ENCODE measurements around the gene GPR160. TPM values are rescaled to one million over a fixed set of nuclear protein-coding genes. Genes with fewer than 3 reads are reported as not detected.
A peak's percentile ranks its signal among the peaks of the same experiment; 100 is the strongest.

GPR160 gene
- total and polyA plus RNA-seq, 10 donors: 17.1 to 52.2 (median 25.2) TPM

DNA sequence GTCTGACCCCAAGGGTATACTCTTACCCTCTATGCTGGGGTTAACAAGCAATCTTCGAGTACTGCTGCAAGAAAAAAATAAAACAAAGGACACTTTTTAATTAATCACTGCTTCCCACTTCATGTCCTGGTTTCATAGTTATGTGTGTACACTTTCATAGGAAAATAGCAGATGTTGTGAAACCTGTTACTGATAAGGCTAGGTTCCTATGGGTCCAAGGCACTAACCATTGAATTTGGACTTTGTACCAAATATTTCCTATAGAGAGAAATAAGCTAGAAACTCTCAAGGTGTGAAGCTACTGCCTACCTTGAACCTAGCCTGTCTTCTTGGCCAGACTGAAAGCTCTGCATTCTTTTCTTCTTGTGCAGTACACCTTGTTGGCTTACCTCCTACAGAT, 14.6 kb upstream of the GPR160 start:
- Histone ChIP-seq H3K27me3 (replicated peaks in 1 of 7) (no peaks in the 10 kb centered on the region), H3K9me3 (no peaks in the 10 kb centered on the region), H3K4me3 (no peak overlapping the region), H3K36me3 (no peaks in the 10 kb centered on the region), H3K27ac (no peak overlapping the region), H3K4me1 (peaks cover 0 to 22% (median 0%) of the 10 kb centered on the region in 6 donors)
- WGBS, 5 donors: 77 to 98% (median 89%) methylated on average over 1 of the region's 1 CpG
- intact Hi-C loops (cut with DNase I; ENCODE audit: low total_unique reads): no loop called here
- no peak for DNase-seq
- TF ChIP-seq POLR2A (IDR thresholded peaks at IDR 0.05): no peak
- TF ChIP-seq, protein P1, sequence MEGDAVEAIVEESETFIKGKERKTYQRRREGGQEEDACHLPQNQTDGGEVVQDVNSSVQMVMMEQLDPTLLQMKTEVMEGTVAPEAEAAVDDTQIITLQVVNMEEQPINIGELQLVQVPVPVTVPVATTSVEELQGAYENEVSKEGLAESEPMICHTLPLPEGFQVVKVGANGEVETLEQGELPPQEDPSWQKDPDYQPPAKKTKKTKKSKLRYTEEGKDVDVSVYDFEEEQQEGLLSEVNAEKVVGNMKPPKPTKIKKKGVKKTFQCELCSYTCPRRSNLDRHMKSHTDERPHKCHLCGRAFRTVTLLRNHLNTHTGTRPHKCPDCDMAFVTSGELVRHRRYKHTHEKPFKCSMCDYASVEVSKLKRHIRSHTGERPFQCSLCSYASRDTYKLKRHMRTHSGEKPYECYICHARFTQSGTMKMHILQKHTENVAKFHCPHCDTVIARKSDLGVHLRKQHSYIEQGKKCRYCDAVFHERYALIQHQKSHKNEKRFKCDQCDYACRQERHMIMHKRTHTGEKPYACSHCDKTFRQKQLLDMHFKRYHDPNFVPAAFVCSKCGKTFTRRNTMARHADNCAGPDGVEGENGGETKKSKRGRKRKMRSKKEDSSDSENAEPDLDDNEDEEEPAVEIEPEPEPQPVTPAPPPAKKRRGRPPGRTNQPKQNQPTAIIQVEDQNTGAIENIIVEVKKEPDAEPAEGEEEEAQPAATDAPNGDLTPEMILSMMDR (IDR thresholded peaks at IDR 0.05 in 8 of 11, conservative IDR thresholded peaks at IDR 0.05 in 3 of 11): no peak
- TF ChIP-seq POLR2AphosphoS5 (IDR thresholded peaks at IDR 0.05): no peak

DNA sequence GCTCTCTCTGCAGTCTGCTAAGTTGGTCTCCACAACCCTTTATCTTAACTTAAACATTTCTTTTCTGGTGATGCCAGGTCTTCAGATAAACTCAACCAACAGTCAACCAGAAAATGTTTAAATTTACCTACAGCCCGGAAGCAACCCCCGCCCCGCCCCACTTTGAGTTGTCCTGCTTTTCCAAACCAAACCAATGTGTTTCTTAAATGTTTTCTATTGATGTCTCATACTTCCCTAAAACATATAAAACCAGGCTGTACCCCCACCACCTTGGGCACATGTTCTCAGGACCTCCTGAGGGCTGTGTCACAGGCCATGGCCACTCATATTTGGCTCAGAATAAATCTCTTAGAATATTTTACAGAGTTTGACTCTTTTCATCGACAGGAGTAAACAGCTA, 13.2 kb upstream of the GPR160 start:
- no peaks in the 10 kb centered on the region for H3K27me3 ChIP-seq (replicated peaks in 1 of 7)
- H3K4me1 ChIP-seq: peaks cover 0 to 22% (median 0%) of the 10 kb centered on the region in 6 donors
- 65 to 88% (median 80%) methylated on average over 4 of the region's 4 CpGs for WGBS, 5 donors
- no peaks in the 10 kb centered on the region for H3K36me3 ChIP-seq
- peak overlapping the region in 1 of 8 donors; percentile 27 for H3K4me3 ChIP-seq
- no peak for DNase-seq
- H3K27ac ChIP-seq: peak overlapping the region in 7 of 8 donors; percentile 51 to 86 (median 79)
- no peaks in the 10 kb centered on the region for H3K9me3 ChIP-seq
- no peak for TF ChIP-seq POLR2AphosphoS5 (IDR thresholded peaks at IDR 0.05)
- TF ChIP-seq, protein P1 (IDR thresholded peaks at IDR 0.05 in 8 of 11, conservative IDR thresholded peaks at IDR 0.05 in 3 of 11): no peak
- TF ChIP-seq POLR2A (IDR thresholded peaks at IDR 0.05): no peak
- intact Hi-C loops (cut with DNase I; ENCODE audit: low total_unique reads): no loop called here

DNA sequence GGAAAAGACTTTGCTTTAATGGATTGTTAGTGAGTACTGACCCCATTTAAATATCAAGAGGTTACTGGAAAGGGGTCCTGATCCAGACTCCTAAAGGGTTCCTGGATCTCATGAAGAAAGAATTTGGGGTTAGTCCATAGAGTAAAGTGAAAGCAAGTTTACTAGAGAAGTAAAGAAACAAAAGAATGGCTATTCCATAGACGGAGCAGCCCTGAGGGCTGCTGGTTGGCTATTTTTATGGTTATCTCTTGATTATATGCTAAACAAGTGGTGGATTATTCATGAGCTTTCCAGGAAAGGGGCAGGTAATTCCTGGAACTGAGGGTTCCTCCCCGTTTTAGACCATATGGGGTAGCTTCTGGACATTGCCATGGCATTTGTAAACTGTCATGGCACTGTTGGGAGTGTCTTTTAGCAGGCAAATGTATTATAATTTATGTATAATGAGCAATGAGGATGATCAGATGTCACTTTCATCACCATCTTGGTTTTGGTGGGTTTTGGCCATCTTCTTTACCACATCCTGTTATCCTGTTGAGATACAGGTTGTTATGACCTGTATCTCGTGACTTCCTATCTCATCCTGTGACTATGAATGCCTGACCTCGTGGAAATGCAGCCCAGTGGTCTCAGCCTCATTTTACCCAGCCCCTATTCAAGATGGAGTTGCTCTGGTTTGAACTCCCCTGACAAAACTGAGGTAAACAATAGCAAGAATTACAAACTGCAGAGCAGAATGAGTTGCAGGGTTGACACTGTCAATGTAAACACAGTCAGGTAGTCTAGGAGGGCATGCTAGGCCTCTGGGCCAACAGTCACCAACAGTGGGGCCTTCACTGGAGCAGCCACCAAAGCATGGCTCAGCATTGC, 10.3 kb upstream of the GPR160 start:
- WGBS, 5 donors: 58 to 69% (median 62%) methylated on average over 4 of the region's 4 CpGs
- Histone ChIP-seq H3K36me3 (no peaks in the 10 kb centered on the region), H3K9me3 (no peaks in the 10 kb centered on the region), H3K4me3 (no peak overlapping the region), H3K27me3 (replicated peaks in 1 of 7) (no peaks in the 10 kb centered on the region), H3K4me1 (peaks cover 0 to 18% (median 0%) of the 10 kb centered on the region in 6 donors), H3K27ac (peak overlapping the region in 2 of 8 donors; percentile 83 to 86)
- intact Hi-C loops (cut with DNase I; ENCODE audit: low total_unique reads): no loop called here
- TF ChIP-seq POLR2AphosphoS5 (IDR thresholded peaks at IDR 0.05) (no peak), POLR2A (IDR thresholded peaks at IDR 0.05) (no peak)
- TF ChIP-seq, protein P1 (IDR thresholded peaks at IDR 0.05 in 8 of 11, conservative IDR thresholded peaks at IDR 0.05 in 3 of 11): no peak
- no peak for DNase-seq

DNA sequence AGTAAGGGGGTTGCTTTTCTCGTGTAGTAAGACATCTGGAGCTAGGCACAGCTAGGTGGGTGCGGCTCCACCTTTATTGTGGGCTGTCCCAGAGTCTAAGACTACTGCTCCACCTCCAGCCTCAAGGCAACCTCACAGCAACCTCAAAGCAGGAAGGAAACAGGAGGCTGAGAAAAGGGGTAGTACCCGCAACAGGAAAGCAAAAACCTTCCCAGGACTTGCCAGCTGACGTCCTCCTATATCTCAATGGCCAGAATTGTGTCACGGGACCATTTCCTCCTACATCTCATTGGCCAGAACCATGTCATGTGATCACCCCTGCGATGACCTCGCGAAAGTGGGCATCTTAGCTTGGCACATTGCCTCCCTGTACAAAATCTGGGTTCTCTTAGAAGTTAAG, 4.3 kb upstream of the GPR160 start:
- intact Hi-C loops (cut with DNase I; ENCODE audit: low total_unique reads): no loop called here
- TF ChIP-seq POLR2A (IDR thresholded peaks at IDR 0.05) (no peak), POLR2AphosphoS5 (IDR thresholded peaks at IDR 0.05) (peak in 1 of 3 donors; percentile 32)
- peak overlapping the region in 6 of 8 donors; percentile 3 to 72 (median 58) for H3K27ac ChIP-seq

More for the DNA sequence above, 4.3 kb upstream of the GPR160 start:
- peaks cover 0 to 13% (median 0%) of the 10 kb centered on the region in 7 donors for H3K27me3 ChIP-seq (replicated peaks in 1 of 7)
- peak overlapping the region in 1 of 8 donors; percentile 33 for H3K4me3 ChIP-seq
- H3K4me1 ChIP-seq: peaks cover 4 to 33% (median 11%) of the 10 kb centered on the region in 6 donors
- no peaks in the 10 kb centered on the region for H3K36me3 ChIP-seq
- DNase-seq: no peak
- H3K9me3 ChIP-seq: no peaks in the 10 kb centered on the region
- WGBS, 5 donors: 32 to 60% (median 38%) methylated on average over 7 to 8 of the region's 8 CpGs

Data from spleen (tissue), 11 donors.